Trophoblast cell (in vitro differentiated cells and primary cell): ENCODE measurements around the gene AMT.

Source experiments
- DNase-seq, 2 donors: peaks; one replicate each; pipeline ENCODE4 v3.0.0-alpha.2; 2016
- H2AFZ ChIP-seq: 2 replicates; pipeline ENCODE4 v1.6.1; 2013; ENCODE audit warnings: low read length, moderate library complexity, mild to moderate bottlenecking; ENCODE audit not compliant: insufficient read depth, poor library complexity
- H2AK5ac ChIP-seq: 2 replicates; pipeline ENCODE4 v1.6.1; 2013; ENCODE audit warnings: mild to moderate bottlenecking, low read length
- H2BK120ac ChIP-seq: 2 replicates; pipeline ENCODE4 v1.6.1; 2013; ENCODE audit warnings: low read length, mild to moderate bottlenecking, moderate library complexity; ENCODE audit not compliant: insufficient read depth, poor library complexity
- H2BK12ac ChIP-seq: 2 replicates; pipeline ENCODE4 v1.6.1; 2013; ENCODE audit warnings: mild to moderate bottlenecking, low read length, moderate library complexity
- H2BK5ac ChIP-seq: 2 replicates; pipeline ENCODE4 v1.6.1; 2013; ENCODE audit warnings: low read length, low read depth, moderate library complexity, mild to moderate bottlenecking; ENCODE audit not compliant: poor library complexity
- H3K14ac ChIP-seq: 2 replicates; pipeline ENCODE4 v1.6.1; 2013; ENCODE audit warnings: mild to moderate bottlenecking, low read length
- H3K18ac ChIP-seq: 2 replicates; pipeline ENCODE4 v1.6.1; 2013; ENCODE audit warnings: mild to moderate bottlenecking, low read length
- H3K23ac ChIP-seq: 2 replicates; pipeline ENCODE4 v1.6.1; 2013; ENCODE audit warnings: low read length
- H3K27ac ChIP-seq: 2 replicates; pipeline ENCODE4 v1.5.1; 2013; ENCODE audit warnings: low read depth, mild to moderate bottlenecking, inconsistent platforms, low read length, moderate library complexity
- H3K27me3 ChIP-seq: 2 replicates; pipeline ENCODE4 v1.6.1; 2013; ENCODE audit warnings: inconsistent platforms, mild to moderate bottlenecking, low read length, moderate library complexity; ENCODE audit not compliant: insufficient read depth
- H3K36me3 ChIP-seq, 2 experiments: 1 replicate in 1 of 2; 2 replicates in 1 of 2; pipeline ENCODE4 v1.6.1; 2013; ENCODE audit warnings: low read length in 2 of 2, mild to moderate bottlenecking in 2 of 2, moderate library complexity in 1 of 2; ENCODE audit not compliant: insufficient read depth in 2 of 2, control insufficient read depth in 1 of 2
- H3K4ac ChIP-seq: 2 replicates; pipeline ENCODE4 v1.6.1; 2013; ENCODE audit warnings: low read depth, mild to moderate bottlenecking, low read length, moderate library complexity
- H3K4me1 ChIP-seq, 2 experiments: 1 replicate in 1 of 2; 2 replicates in 1 of 2; pipeline ENCODE4 v1.6.1; 2013; ENCODE audit warnings: low read length in 2 of 2, mild to moderate bottlenecking in 2 of 2, moderate library complexity in 1 of 2; ENCODE audit not compliant: insufficient read depth in 2 of 2, control insufficient read depth in 1 of 2
- H3K4me2 ChIP-seq: 2 replicates; pipeline ENCODE4 v1.6.1; 2013; ENCODE audit warnings: inconsistent platforms, mild to moderate bottlenecking, low read length, moderate library complexity
- H3K4me3 ChIP-seq: 2 replicates; pipeline ENCODE4 v1.5.1; 2013; ENCODE audit warnings: mild to moderate bottlenecking, low read depth, low read length, inconsistent platforms
- H3K79me1 ChIP-seq: one replicate; pipeline ENCODE4 v1.6.1; 2013; ENCODE audit warnings: low read length
- H3K79me2 ChIP-seq: 2 replicates; pipeline ENCODE4 v1.6.1; 2013; ENCODE audit warnings: low read length, mild to moderate bottlenecking; ENCODE audit not compliant: control insufficient read depth, insufficient read depth, poor library complexity
- H3K9ac ChIP-seq: 2 replicates; pipeline ENCODE4 v1.6.1; 2013; ENCODE audit warnings: mild to moderate bottlenecking, low read length
- H3K9me3 ChIP-seq: 2 replicates; pipeline ENCODE4 v1.6.1; 2013; ENCODE audit warnings: low read depth, mild to moderate bottlenecking, control low read depth, inconsistent platforms, low read length; ENCODE audit not compliant: insufficient read depth
- H4K12ac ChIP-seq: 2 replicates; pipeline ENCODE4 v1.6.1; 2013; ENCODE audit warnings: low read depth, mild to moderate bottlenecking, low read length, moderate library complexity
- H4K8ac ChIP-seq: 2 replicates; pipeline ENCODE4 v1.6.1; 2013; ENCODE audit warnings: low read depth, mild to moderate bottlenecking, low read length, moderate library complexity
- H4K91ac ChIP-seq: one replicate; pipeline ENCODE4 v1.6.1; 2013; ENCODE audit warnings: low read depth, mild to moderate bottlenecking, low read length, moderate library complexity
- WGBS: extraction: QIAGEN DNeasy Blood & Tissue Kit; methylation state at CpG from one replicate; pipeline ENCODE4 v1.1.7; 2013; ENCODE audit warnings: missing lambda C conversion rate; ENCODE audit not compliant: insufficient read length, insufficient coverage; ENCODE audit errors: extremely low coverage; 5-methylcytosine and 5-hydroxymethylcytosine counted together

Gene AMT

DNA sequence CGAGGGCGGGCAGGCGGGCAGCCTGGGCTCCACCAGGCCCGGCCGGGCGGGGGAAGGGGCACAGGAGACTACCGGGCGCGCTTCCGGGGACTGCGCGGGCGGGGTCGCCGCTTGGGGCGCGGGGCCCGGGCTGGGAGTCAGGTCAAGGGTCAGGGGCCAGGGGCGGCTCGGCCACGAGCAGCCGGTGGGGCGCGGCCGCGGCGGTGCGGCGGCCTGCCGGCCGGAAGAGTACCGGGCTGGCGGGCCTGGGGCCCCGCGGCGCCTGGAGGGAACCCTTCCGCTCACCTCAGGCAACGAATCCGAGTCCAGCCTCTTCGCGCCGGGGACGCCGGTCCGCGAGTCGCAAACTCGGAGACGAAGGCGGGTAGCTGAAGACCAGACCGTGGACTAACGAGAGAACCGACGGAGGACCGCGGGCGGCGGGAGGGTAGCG is 10.7 kb downstream of the AMT start:
- DNase-seq: no peak
- Histone ChIP-seq H4K8ac (peak overlapping the region; percentile 97), H3K18ac (peak overlapping the region; percentile 99), H4K12ac (peak overlapping the region; percentile 98), H3K4ac (peak overlapping the region; percentile 99), H3K9ac (peak overlapping the region; percentile 80), H3K79me1 (peaks cover 13% of the 10 kb centered on the region), H3K4me1 (peaks cover 14 to 22% of the 10 kb centered on the region in 2 experiments), H4K91ac (peak overlapping the region; percentile 98), H2AK5ac (peak overlapping the region; percentile 97), H3K4me2 (peak overlapping the region; percentile 75), H3K9me3 (peaks cover 2% of the 10 kb centered on the region), H3K4me3 (peak overlapping the region; percentile 80), H3K27me3 (no peaks in the 10 kb centered on the region), H2BK12ac (no peak overlapping the region), H3K14ac (peak overlapping the region; percentile 99), H2BK5ac (peak overlapping the region; percentile 97), H3K27ac (peak overlapping the region; percentile 92), H2BK120ac (peak overlapping the region; percentile 87), H3K36me3 (peaks cover 2 to 11% of the 10 kb centered on the region in 2 experiments), H3K23ac (no peak overlapping the region), H2AFZ (peak overlapping the region; percentile 94), H3K79me2 (peaks cover 22% of the 10 kb centered on the region)
- WGBS: no CpG with 5 or more reads among the region's 59 CpGs

DNA sequence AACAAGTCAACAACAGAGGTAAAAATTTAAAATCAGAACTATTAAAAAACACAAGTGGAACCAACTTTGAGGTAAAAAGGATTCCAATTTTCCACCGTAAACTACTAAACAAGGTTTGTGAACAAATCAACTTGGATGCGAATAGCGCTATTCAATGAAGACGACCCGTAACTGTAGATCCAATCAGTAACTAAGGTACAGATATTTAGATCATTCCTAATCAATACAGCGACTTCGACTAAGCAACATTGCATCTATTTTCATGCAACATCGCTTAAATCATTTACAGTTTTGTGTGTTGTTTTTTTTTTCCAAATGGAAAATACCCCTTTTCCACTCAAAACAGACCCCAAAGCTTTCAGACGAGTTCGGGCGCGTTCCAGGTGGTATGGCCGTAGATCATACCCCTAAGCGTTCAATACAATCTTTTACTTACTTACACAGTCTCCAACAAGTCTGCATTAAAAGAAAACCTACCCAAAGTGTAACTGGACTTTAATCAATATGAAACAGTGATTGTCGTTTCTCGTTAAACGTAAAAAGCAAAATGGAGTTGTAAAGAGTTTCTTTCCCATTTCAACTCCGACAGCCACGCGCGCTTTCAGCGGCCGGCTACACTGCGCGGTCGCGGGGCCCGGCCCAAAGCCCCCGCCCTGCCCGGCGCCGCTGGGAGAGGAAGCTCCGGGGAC is 11.3 kb downstream of the AMT start:
- H4K8ac ChIP-seq: peak overlapping the region; percentile 97
- H3K9me3 ChIP-seq: peaks cover 2% of the 10 kb centered on the region
- H3K18ac ChIP-seq: peak overlapping the region; percentile 99
- no peak overlapping the region for H3K23ac ChIP-seq
- H3K4me3 ChIP-seq: peak overlapping the region; percentile 80
- peak overlapping the region; percentile 92 for H3K27ac ChIP-seq
- peaks cover 12 to 22% of the 10 kb centered on the region in 2 experiments for H3K4me1 ChIP-seq
- H2AK5ac ChIP-seq: no peak overlapping the region
- H3K4ac ChIP-seq: peak overlapping the region; percentile 99
- H2AFZ ChIP-seq: no peak overlapping the region
- H3K4me2 ChIP-seq: peak overlapping the region; percentile 75
- H2BK12ac ChIP-seq: no peak overlapping the region
- H4K12ac ChIP-seq: peak overlapping the region; percentile 98
- H4K91ac ChIP-seq: peak overlapping the region; percentile 98
- peak overlapping the region; percentile 97 for H2BK5ac ChIP-seq
- H3K14ac ChIP-seq: peak overlapping the region; percentile 99
- WGBS: no CpG with 5 or more reads among the region's 33 CpGs
- peak overlapping the region; percentile 86 for H3K9ac ChIP-seq
- peaks cover 13% of the 10 kb centered on the region for H3K79me1 ChIP-seq
- H3K36me3 ChIP-seq: peaks cover 2 to 9% of the 10 kb centered on the region in 2 experiments
- H2BK120ac ChIP-seq: peak overlapping the region; percentile 87
- no peaks in the 10 kb centered on the region for H3K27me3 ChIP-seq
- H3K79me2 ChIP-seq: peaks cover 22% of the 10 kb centered on the region
- DNase-seq: peak; percentile 29 to 55

DNA sequence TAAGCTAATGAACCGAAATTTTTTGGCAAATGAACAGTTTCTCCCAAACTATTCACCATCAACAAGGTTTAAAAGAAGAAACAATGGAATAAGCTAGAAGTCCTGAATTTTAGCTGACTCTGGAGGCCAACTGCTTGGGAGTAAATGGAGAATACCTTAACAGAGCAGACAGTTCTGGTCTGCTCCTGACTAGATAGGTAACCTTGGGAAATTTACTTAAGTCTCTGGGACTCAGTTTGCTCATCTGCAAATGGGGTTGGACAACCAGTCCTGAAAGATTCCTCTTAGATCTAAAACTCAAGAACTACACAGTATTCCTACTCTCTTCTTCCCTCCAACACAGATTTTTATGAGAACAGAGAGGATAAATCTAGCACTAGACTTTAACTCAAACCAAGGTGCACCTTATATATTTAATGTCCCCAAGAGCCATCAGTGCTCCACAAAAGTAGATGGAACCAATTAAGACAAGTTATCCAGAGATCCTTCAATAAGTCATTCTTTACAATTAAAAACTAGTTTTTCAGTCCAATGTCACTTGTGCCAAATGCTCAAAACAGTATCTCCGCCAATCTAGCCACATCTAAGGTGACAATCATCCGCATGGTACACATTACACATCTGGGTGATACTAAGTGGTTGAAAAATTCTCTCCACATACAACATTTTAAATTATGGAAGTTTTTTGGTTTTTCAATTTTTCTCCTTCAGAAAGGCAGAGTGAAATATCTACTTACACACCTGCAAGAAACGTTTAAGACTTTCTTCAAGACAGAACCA is 12.0 kb downstream of the AMT start:
- Histone ChIP-seq H4K91ac (no peak overlapping the region), H3K4me1 (peaks cover 9 to 22% of the 10 kb centered on the region in 2 experiments), H3K18ac (no peak overlapping the region), H3K4me2 (peak overlapping the region; percentile 75), H3K9me3 (peaks cover 2% of the 10 kb centered on the region), H3K27me3 (no peaks in the 10 kb centered on the region), H3K23ac (no peak overlapping the region), H2BK12ac (no peak overlapping the region), H3K9ac (no peak overlapping the region), H2AK5ac (no peak overlapping the region), H3K79me1 (peaks cover 13% of the 10 kb centered on the region), H3K4me3 (no peak overlapping the region), H3K4ac (peak overlapping the region; percentile 91), H4K8ac (no peak overlapping the region), H3K79me2 (peaks cover 22% of the 10 kb centered on the region), H3K14ac (no peak overlapping the region), H2BK120ac (no peak overlapping the region), H3K36me3 (peaks cover 2 to 4% of the 10 kb centered on the region in 2 experiments), H2BK5ac (no peak overlapping the region), H4K12ac (no peak overlapping the region), H3K27ac (no peak overlapping the region), H2AFZ (no peak overlapping the region)
- no peak for DNase-seq
- WGBS: no CpG with 5 or more reads among the region's 4 CpGs

DNA sequence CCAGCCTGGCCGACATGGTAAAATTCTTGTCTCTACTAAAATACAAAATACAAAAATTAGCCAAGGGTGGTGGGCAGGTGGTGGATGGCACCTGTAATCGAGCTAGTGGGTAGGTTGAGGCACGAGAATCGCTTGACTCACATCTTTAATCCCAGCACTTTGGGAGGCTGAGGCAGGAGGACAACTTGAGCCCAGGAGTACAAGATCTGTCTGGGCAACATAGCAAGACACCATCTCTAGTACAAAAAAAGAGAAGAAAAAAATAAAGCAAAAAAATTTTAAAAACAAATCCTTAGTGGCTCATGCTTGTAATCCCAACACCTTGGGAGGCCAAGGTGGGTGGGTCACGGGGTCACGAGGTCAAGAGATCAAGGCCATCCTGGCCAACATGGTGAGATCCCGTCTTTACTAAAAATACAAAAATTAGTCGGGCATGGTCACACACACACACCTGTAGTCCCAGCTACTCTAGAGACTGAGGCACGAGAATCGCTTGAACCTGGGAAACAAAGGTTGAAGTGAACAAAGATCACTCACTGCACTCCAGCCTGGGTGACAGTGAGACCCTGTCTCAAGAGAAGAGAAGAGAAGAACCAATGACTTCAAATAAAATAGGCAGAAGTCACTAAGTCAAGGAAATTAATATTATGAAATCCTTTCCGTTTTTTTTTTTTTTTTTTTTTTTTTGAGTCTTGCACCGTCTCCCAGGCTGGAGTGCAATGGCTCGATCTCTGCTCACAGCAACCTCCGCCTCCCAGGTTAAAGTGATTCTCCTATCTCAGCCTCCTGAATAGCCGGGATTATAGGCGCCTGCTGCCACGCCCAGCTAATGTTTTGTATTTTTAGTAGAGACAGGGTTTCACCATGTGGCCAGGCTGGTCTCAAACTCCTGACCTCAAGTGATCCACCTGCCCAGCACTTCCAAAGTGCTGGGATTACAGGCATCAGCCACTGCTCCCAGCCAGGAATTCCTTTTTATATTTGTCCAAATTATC is 15.4 kb downstream of the AMT start:
- no peak overlapping the region for H2BK120ac ChIP-seq
- peaks cover 34% of the 10 kb centered on the region for H3K79me2 ChIP-seq
- H2BK5ac ChIP-seq: no peak overlapping the region
- H4K91ac ChIP-seq: no peak overlapping the region
- H3K4me1 ChIP-seq: peaks cover 3 to 9% of the 10 kb centered on the region in 2 experiments
- no peak overlapping the region for H3K4me2 ChIP-seq
- no peak overlapping the region for H3K9ac ChIP-seq
- H3K27me3 ChIP-seq: no peaks in the 10 kb centered on the region
- H3K18ac ChIP-seq: no peak overlapping the region
- H3K4ac ChIP-seq: peak overlapping the region; percentile 98
- no peak overlapping the region for H2AK5ac ChIP-seq
- H3K27ac ChIP-seq: no peak overlapping the region
- no peak overlapping the region for H2BK12ac ChIP-seq
- peaks cover 7% of the 10 kb centered on the region for H3K79me1 ChIP-seq
- peaks cover 3 to 5% of the 10 kb centered on the region in 2 experiments for H3K36me3 ChIP-seq
- no peak overlapping the region for H2AFZ ChIP-seq
- no peak overlapping the region for H4K8ac ChIP-seq
- no peaks in the 10 kb centered on the region for H3K9me3 ChIP-seq
- peak in 1 of 2 donors; percentile 19 for DNase-seq
- no peak overlapping the region for H3K4me3 ChIP-seq
- H3K14ac ChIP-seq: no peak overlapping the region
- no peak overlapping the region for H4K12ac ChIP-seq
- H3K23ac ChIP-seq: no peak overlapping the region
- WGBS: no CpG with 5 or more reads among the region's 17 CpGs
